ENCODE measurements around the gene ATXN7. TPM values are rescaled to one million over a fixed set of nuclear protein-coding genes. Genes with fewer than 3 reads are reported as not detected.

Gene ATXN7
- total RNA-seq, 2 donors from 2014 or later: 165 to 205 TPM

DNA sequence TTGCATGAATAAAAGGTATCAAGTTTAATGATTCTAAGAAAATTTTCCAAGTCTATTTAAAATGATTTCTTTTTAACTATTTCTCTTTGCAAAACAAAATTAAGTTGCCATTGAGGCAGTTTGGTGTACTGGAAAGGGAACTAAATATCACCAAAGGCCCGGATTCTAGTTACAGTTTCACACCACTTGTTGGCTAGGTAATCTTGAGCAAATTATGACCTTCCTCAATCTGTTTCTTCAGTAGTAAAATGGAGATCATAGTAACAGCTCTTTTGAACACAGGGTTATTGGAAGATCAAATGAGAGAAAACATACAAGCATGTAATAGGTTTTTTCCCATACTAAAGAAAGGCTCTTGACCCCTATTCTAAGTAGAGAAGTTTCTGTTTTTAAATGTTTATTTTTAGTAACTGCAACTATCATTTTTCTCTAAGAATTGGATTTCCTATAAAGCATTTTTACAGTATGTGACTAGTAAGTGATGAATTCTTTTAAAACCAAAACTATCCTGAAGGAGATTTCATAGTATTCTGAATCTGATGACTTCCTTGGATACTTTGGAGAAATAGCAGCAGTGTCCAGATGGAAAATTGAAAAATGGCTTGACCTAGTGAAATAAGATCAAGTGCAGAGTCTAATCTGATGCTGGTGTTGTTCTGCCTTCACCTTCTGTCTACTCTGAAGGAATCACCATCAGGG lies 32.8 kb downstream of the ATXN7 start:
- Mint-ChIP-seq H3K4me3 (no peak overlapping the region), H3K36me3 (ENCODE audit: low read depth) (peaks cover 7% of the 10 kb centered on the region), H3K4me1 (peaks cover 39% of the 10 kb centered on the region), H3K27me3 (no peaks in the 10 kb centered on the region), H3K27ac (peak overlapping the region; percentile 85)
- DNase-seq: no peak
- no peak for ATAC-seq
- H3K9me3 ChIP-seq (ENCODE audit: control insufficient read depth, low read length, poor library complexity, severe bottlenecking): no peaks in the 10 kb centered on the region

DNA sequence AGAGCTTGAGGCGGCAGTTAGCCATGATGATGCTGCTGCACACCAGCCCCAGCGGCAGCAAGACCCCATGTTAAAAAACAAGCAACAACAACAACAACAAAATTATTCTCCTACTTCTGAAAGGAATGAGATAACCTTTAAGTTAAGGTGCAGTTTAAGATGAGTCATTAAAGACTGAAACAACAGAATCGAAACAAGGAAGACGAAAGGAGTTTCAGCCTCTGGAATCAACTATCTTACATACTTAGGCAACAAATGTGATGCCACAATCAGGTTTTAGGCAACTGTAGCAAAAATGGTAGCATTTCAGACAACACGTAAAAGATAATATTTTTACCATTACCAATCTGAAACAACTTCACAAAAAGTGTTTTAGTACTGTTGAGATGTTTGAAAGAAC lies 36.3 kb downstream of the ATXN7 start:
- ATAC-seq (no peak), DNase-seq (no peak)
- Mint-ChIP-seq H3K4me1 (peaks cover 18% of the 10 kb centered on the region), H3K27me3 (no peaks in the 10 kb centered on the region), H3K36me3 (ENCODE audit: low read depth) (peaks cover 7% of the 10 kb centered on the region), H3K4me3 (no peak overlapping the region), H3K27ac (peak overlapping the region; percentile 64)
- no peaks in the 10 kb centered on the region for H3K9me3 ChIP-seq (ENCODE audit: control insufficient read depth, low read length, poor library complexity, severe bottlenecking)

DNA sequence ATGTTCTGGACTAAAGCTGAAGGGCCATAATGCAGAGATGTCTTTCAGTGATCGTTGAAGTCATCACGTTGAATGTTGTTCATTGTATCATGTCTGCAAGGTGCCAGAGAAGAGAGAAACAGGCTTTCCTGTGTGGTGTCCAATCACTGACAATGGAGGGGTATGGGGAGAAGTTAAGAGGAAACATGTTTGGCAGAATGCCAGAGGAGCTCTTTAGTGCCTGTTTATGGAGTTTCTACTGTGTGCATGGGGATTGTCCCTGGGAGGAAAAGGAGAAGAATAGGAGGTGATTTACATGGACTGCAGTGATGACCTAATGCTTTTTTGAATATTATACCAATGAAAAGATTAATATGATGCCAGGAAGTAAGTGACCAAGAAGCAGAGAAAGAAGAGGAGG lies 36.8 kb downstream of the ATXN7 start:
- Mint-ChIP-seq H3K4me1 (peaks cover 13% of the 10 kb centered on the region), H3K27ac (peak overlapping the region; percentile 64)
- no peak for ATAC-seq

DNA sequence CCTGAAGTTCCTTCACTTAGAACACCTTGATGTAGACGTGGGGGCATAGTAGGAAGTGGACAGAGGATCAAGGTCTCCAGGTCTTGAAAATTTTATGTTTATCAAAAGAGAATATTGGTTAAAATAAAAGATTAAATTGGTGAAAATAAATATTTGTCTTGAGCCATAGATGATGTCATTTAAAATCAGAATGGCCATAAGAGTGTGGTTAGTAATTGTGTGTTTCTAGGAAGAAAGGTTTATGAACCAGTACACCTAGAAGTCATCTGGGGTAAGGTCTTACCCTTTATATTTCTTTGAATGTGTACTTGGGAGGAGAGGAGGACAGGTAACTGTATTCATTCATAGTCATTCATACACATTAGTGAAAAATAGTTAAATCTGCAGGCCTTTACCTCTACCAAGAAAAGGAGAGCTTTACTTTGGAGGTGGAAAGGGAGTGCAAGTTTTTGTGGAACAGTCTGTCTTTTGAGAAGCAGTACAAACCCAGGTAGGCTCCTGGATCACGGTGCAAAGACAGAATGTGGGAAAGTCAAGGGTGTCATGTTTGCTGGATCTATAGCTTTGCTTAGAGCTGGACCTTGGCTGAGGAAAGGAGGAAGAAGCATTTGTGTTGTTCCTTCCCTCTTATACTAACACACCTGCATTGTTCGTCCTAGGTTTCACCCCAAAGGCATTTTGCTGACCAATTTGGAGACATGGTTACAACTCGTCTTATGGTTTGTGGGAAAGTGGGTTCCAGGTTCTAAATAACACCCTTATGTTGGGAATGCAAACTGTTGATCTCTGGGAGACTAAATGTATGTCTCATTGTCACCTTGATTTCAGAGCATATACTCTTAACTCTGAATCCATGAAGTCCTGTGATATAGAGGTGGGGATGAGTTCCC lies 42.3 kb downstream of the ATXN7 start:
- Mint-ChIP-seq H3K4me3 (no peak overlapping the region), H3K36me3 (ENCODE audit: low read depth) (peaks cover 2% of the 10 kb centered on the region), H3K27me3 (no peaks in the 10 kb centered on the region), H3K4me1 (peaks cover 9% of the 10 kb centered on the region), H3K27ac (peak overlapping the region; percentile 53)
- DNase-seq (no peak), ATAC-seq (no peak)
- H3K9me3 ChIP-seq (ENCODE audit: control insufficient read depth, low read length, poor library complexity, severe bottlenecking): no peaks in the 10 kb centered on the region

More for the DNA sequence above, 36.8 kb downstream of the ATXN7 start:
- H3K9me3 ChIP-seq (ENCODE audit: control insufficient read depth, low read length, poor library complexity, severe bottlenecking): no peaks in the 10 kb centered on the region
- no peak for DNase-seq
- Mint-ChIP-seq H3K36me3 (ENCODE audit: low read depth) (peaks cover 7% of the 10 kb centered on the region), H3K27me3 (no peaks in the 10 kb centered on the region), H3K4me3 (no peak overlapping the region)

DNA sequence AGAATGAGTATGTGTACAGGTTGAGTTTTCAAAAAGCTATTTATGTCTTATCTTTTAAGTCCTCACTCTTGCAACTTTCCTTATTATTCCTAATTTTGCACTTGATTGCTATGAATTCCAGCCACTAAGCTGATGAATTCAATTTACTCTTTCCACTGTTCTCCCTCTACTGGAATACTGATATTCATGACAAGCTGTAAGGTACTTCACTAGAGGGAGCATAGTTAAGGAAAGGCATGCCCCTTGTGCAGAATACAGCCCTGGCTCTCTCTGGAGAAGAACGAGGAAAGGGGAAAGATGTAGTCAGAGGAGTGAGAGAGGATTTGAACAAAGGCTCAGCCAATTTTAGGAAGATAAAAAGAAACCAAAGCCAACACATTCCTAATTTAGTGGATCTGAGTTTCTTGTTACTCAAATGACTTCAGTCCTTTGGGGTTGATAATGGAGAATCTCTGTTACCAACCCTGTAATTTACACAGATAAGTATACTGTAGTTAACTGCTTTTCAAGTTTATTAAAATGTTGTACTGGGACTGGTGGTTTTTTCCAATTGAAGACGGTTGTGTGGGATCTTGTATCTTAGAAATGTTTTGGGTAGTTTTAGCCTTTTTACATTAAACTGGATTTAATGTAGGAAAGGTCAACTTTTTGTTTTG lies 44.5 kb downstream of the ATXN7 start:
- DNase-seq (no peak), ATAC-seq (no peak)
- H3K9me3 ChIP-seq (ENCODE audit: control insufficient read depth, low read length, poor library complexity, severe bottlenecking): no peaks in the 10 kb centered on the region
- Mint-ChIP-seq H3K4me3 (no peak overlapping the region), H3K27me3 (no peaks in the 10 kb centered on the region), H3K36me3 (ENCODE audit: low read depth) (no peaks in the 10 kb centered on the region), H3K27ac (no peak overlapping the region), H3K4me1 (peaks cover 18% of the 10 kb centered on the region)

DNA sequence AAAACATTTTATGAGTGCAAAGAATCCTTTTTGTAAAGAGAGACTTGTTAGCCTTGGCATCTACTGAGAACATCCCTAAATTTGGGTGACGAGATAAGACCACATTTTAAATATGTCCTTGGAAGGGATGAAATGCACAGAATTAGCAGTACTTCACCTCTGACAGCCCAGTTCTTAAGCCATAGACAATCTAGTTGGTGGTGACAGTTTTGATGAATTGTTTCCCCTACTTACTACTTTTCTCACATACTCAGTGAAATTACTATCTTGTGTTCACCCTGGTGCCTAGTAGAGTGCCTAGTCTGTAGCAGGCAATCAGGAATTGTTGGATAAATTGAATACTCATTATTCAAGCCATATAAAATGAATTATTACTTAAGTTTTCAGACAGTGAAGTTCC lies 45.1 kb downstream of the ATXN7 start:
- Mint-ChIP-seq H3K4me3 (no peak overlapping the region), H3K27me3 (no peaks in the 10 kb centered on the region), H3K4me1 (peaks cover 20% of the 10 kb centered on the region), H3K36me3 (ENCODE audit: low read depth) (no peaks in the 10 kb centered on the region), H3K27ac (no peak overlapping the region)
- ATAC-seq (no peak), DNase-seq (no peak)
- H3K9me3 ChIP-seq (ENCODE audit: control insufficient read depth, low read length, poor library complexity, severe bottlenecking): no peaks in the 10 kb centered on the region

DNA sequence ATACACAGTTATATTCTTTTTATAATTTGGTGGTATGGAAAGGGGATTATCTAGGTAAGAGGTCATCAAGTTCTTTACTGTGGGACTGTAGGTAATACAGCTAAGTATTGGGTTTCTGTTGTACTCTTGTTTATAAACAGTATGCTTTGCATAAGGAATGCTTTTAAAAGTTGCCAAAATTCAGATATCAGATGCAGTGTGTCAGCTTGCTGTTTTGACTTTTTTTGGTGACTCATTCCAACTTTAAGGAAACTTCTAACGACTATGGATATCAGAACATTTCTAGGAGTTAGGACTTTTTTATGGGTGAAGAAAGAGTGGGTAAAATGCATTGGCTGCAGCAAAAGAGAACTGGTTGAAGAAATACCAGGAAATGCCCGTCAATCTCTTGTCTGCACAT lies 45.8 kb downstream of the ATXN7 start:
- Mint-ChIP-seq H3K27ac (no peak overlapping the region), H3K4me3 (no peak overlapping the region), H3K4me1 (peaks cover 20% of the 10 kb centered on the region), H3K36me3 (ENCODE audit: low read depth) (no peaks in the 10 kb centered on the region), H3K27me3 (no peaks in the 10 kb centered on the region)
- no peak for DNase-seq
- H3K9me3 ChIP-seq (ENCODE audit: control insufficient read depth, low read length, poor library complexity, severe bottlenecking): no peaks in the 10 kb centered on the region
- ATAC-seq: no peak

DNA sequence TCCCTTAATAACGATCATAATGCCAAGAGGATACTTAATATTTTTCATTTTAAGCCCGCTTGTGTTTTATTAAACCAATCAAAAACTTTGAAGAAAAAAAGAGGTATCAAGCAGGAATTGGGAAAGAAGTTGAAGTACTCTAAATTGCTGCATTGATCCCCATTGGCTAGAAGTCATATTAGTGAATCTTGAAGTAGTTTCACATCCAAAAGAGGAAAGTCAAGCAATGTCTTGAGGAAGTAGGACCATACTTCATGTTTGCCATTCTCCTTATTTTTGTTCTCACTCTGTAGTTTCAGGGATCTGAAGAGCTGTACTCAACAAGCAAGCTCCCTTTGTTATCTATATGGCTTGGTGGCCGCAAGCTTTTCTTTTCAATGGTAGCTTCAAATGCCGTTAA lies 46.3 kb downstream of the ATXN7 start:
- peak overlapping the region; percentile 88 for H3K27ac Mint-ChIP-seq
- no peaks in the 10 kb centered on the region for H3K36me3 Mint-ChIP-seq (ENCODE audit: low read depth)
- no peak for ATAC-seq
- no peaks in the 10 kb centered on the region for H3K27me3 Mint-ChIP-seq
- peaks cover 20% of the 10 kb centered on the region for H3K4me1 Mint-ChIP-seq
- no peak overlapping the region for H3K4me3 Mint-ChIP-seq
- no peaks in the 10 kb centered on the region for H3K9me3 ChIP-seq (ENCODE audit: control insufficient read depth, low read length, poor library complexity, severe bottlenecking)
- no peak for DNase-seq

DNA sequence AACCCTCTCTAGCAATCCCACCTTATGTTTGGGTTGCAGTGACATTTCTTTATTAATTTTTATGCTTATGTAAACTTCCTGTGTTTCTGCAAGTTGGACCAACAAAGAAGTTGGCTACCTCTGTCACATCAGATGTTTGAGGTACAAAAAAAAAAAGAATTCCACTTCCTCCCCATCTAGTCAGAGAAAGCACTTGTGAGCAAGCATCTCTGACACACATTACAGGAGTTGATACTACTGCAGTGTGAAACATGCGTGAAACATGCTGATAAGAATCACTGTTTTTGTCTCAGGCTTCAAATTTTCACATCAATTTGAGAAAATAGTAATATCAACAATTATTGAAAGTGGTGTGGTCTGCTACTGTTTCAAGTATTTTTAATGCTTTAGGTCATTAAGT lies 47.2 kb downstream of the ATXN7 start:
- no peak for DNase-seq
- H3K9me3 ChIP-seq (ENCODE audit: control insufficient read depth, low read length, poor library complexity, severe bottlenecking): no peaks in the 10 kb centered on the region
- Mint-ChIP-seq H3K4me1 (peaks cover 20% of the 10 kb centered on the region), H3K27ac (peak overlapping the region; percentile 88), H3K36me3 (ENCODE audit: low read depth) (no peaks in the 10 kb centered on the region), H3K27me3 (no peaks in the 10 kb centered on the region), H3K4me3 (peak overlapping the region; percentile 93)
- ATAC-seq: peak; percentile 28

DNA sequence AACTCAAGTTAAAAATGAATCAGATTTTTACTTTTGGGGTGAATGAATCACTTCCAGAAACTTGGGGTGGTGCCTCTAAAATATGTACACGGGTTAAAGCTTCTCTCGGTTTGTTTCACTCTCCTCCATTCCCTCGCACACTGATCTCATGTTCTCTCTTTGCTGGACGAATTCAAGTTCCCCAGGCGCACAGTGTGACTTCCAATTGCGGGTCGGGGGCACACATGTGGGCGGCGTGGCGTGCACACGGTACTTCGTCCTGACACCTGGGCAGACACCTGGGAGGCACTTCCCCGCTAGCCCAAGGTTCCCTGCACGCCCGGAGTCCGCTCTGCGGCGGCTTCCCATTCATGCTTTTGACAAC lies 47.8 kb downstream of the ATXN7 start:
- Mint-ChIP-seq H3K4me3 (peak overlapping the region; percentile 93), H3K4me1 (peaks cover 21% of the 10 kb centered on the region), H3K27me3 (no peaks in the 10 kb centered on the region), H3K27ac (peak overlapping the region; percentile 88), H3K36me3 (ENCODE audit: low read depth) (peaks cover 2% of the 10 kb centered on the region)
- no peaks in the 10 kb centered on the region for H3K9me3 ChIP-seq (ENCODE audit: control insufficient read depth, low read length, poor library complexity, severe bottlenecking)
- ATAC-seq (peak; percentile 23), DNase-seq (no peak)

DNA sequence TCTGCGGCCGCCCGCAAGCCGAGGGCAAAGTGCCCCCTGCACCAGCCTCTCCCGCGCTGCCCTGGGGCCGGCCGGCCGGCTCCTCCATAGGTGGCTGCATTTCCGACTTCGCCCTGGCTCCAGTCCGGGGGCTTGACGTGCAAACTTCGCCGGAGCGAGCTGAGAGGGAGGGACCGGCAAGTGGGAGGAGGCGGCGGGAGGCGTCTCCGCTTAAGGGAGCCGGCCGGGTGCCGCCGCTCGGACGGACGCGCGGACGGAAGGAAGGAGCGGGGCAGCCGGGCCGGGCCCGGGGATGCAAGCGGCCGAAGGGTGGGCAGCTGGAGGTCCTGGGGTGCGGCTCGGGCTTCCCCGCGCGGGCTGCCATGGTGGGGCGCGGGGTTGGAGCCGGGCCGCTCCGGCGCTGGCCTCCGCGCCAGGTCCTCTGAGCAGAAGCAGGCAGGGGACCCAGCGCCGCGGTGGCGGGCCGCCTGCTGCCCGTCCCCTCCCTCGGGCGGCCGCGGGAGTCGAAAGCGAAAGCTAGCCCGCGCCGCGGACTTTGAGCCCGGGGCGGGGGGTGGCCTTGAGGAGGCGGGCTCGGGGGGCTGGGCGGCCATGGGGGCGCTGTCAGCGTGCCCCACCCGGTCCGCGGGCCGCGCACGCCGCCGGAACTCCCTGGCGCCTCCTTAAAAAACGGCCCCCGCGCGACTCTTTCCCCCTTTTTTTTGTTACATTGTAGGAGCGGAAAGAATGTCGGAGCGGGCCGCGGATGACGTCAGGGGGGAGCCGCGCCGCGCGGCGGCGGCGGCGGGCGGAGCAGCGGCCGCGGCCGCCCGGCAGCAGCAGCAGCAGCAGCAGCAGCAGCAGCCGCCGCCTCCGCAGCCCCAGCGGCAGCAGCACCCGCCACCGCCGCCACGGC lies 48.5 kb downstream of the ATXN7 start, which contains the start of gene SCAANT1:
SCAANT1 (minus strand) TSS at position 511 of the 895 bp plus-strand sequence.
- H3K27me3 Mint-ChIP-seq: no peaks in the 10 kb centered on the region
- ATAC-seq: peak; percentile 72
- DNase-seq: peak; percentile 63 to 81 (median 74)
- peak within 1 kb of the TSS; percentile 93 for H3K4me3 Mint-ChIP-seq
- H3K36me3 Mint-ChIP-seq (ENCODE audit: low read depth): peaks cover 2% of the 10 kb centered on the region
- no peaks in the 10 kb centered on the region for H3K9me3 ChIP-seq (ENCODE audit: control insufficient read depth, low read length, poor library complexity, severe bottlenecking)
- H3K4me1 Mint-ChIP-seq: peaks cover 22% of the 10 kb centered on the region
- H3K27ac Mint-ChIP-seq: peak within 1 kb of the TSS; percentile 88

DNA sequence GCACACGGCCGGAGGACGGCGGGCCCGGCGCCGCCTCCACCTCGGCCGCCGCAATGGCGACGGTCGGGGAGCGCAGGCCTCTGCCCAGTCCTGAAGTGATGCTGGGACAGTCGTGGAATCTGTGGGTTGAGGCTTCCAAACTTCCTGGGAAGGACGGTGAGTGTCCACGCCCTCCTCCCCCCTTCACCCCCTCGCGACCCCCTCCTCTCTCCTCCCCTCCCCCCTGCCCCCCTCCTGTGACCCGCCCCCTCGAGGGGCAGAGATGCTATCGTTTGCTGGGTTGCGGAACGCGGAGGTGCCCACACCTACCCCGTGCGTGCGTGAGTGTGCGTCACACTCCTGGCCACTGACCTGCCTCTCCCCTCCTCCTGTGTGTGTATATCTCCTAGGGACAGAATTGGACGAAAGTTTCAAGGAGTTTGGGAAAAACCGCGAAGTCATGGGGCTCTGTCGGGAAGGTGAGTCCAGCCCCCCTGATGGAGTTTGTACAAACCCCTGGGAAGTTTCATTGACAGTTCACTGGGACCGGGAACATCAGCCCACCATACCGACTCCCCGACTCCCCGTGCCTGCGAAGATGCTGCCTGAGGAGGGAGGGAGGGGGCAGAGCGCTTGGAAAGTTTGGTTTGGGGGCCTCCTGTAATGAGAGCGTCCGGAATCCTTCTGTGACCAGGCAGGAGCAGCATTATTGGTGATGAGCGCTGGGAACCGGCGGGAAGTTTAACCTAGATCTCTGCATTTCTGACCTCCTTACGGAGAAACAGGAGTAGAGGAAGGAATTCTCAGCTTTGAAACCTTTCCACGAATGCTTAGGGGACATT lies 49.3 kb downstream of the ATXN7 start:
- H3K4me3 Mint-ChIP-seq: peak overlapping the region; percentile 93
- no peaks in the 10 kb centered on the region for H3K9me3 ChIP-seq (ENCODE audit: control insufficient read depth, low read length, poor library complexity, severe bottlenecking)
- peaks cover 2% of the 10 kb centered on the region for H3K36me3 Mint-ChIP-seq (ENCODE audit: low read depth)
- peaks cover 27% of the 10 kb centered on the region for H3K4me1 Mint-ChIP-seq
- peak overlapping the region; percentile 85 for H3K27ac Mint-ChIP-seq
- DNase-seq: peak; percentile 34 to 49 (median 41)
- no peaks in the 10 kb centered on the region for H3K27me3 Mint-ChIP-seq
- ATAC-seq: peak; percentile 36

Measured in T-helper 17 cell (primary cell).